ENCODE results near the gene N4BP2. TPM values are rescaled to one million over a fixed set of nuclear protein-coding genes. Genes with fewer than 3 reads are reported as not detected.

N4BP2 gene
- total and polyA plus RNA-seq, 2 donors from 2014 or later: 0.71 to 10.5 TPM

- TF ChIP-seq CTCF (IDR thresholded peaks at IDR 0.05; ENCODE audit: borderline replicate concordance, extremely low read depth, insufficient read depth): no peak
- Histone ChIP-seq H3K4me1 (ENCODE audit: control insufficient read depth in 2 of 3, insufficient read depth in 2 of 3, low read depth in 1 of 3, low read length in 3 of 3) (no peaks in the 10 kb centered on the region), H3K36me3 (ENCODE audit: control insufficient read depth in 2 of 3, insufficient read depth in 3 of 3, low read length in 3 of 3) (no peaks in the 10 kb centered on the region), H3K9me3 (ENCODE audit: control insufficient read depth in 2 of 3, insufficient read depth in 1 of 3, low read length in 3 of 3) (no peaks in the 10 kb centered on the region), H3K4me3 (ENCODE audit: low read length in 3 of 3) (no peak overlapping the region), H3K27me3 (ENCODE audit: control insufficient read depth, insufficient read depth, low read length) (no peaks in the 10 kb centered on the region), H3K27ac (ENCODE audit: low read depth in 2 of 2, low read length in 2 of 2) (no peak overlapping the region), H3K9ac (ENCODE audit: low read length in 3 of 3) (no peak overlapping the region)
- FAIRE-seq (no peak), DNase-seq (no peak)
- intact Hi-C loops (cut with DNase I): no loop called here
Measured at GRCh38 chr4:40187386-40187906, 130.8 kb downstream of the N4BP2 start.

- H3K36me3 ChIP-seq (ENCODE audit: control insufficient read depth in 2 of 3, insufficient read depth in 3 of 3, low read length in 3 of 3): no peaks in the 10 kb centered on the region
- FAIRE-seq (no peak), DNase-seq (no peak)
- no peak for TF ChIP-seq CTCF (IDR thresholded peaks at IDR 0.05; ENCODE audit: borderline replicate concordance, extremely low read depth, insufficient read depth)
- no peak overlapping the region for H3K9ac ChIP-seq (ENCODE audit: low read length in 3 of 3)
- H3K27me3 ChIP-seq (ENCODE audit: control insufficient read depth, insufficient read depth, low read length): no peaks in the 10 kb centered on the region
- H3K27ac ChIP-seq (ENCODE audit: low read depth in 2 of 2, low read length in 2 of 2): no peak overlapping the region
- H3K9me3 ChIP-seq (ENCODE audit: control insufficient read depth in 2 of 3, insufficient read depth in 1 of 3, low read length in 3 of 3): no peaks in the 10 kb centered on the region
- intact Hi-C loops (cut with DNase I): no loop called here
- H3K4me3 ChIP-seq (ENCODE audit: low read length in 3 of 3): no peak overlapping the region
- no peaks in the 10 kb centered on the region for H3K4me1 ChIP-seq (ENCODE audit: control insufficient read depth in 2 of 3, insufficient read depth in 2 of 3, low read depth in 1 of 3, low read length in 3 of 3)
Measured at GRCh38 chr4:40190019-40190418, 133.4 kb downstream of the N4BP2 start.

- Histone ChIP-seq H3K27ac (ENCODE audit: low read depth in 2 of 2, low read length in 2 of 2) (no peak overlapping the region), H3K36me3 (ENCODE audit: control insufficient read depth in 2 of 3, insufficient read depth in 3 of 3, low read length in 3 of 3) (no peaks in the 10 kb centered on the region), H3K4me3 (ENCODE audit: low read length in 3 of 3) (no peak overlapping the region), H3K4me1 (ENCODE audit: control insufficient read depth in 2 of 3, insufficient read depth in 2 of 3, low read depth in 1 of 3, low read length in 3 of 3) (no peaks in the 10 kb centered on the region), H3K27me3 (ENCODE audit: control insufficient read depth, insufficient read depth, low read length) (no peaks in the 10 kb centered on the region), H3K9ac (ENCODE audit: low read length in 3 of 3) (no peak overlapping the region), H3K9me3 (ENCODE audit: control insufficient read depth in 2 of 3, insufficient read depth in 1 of 3, low read length in 3 of 3) (no peaks in the 10 kb centered on the region)
- TF ChIP-seq CTCF (IDR thresholded peaks at IDR 0.05; ENCODE audit: borderline replicate concordance, extremely low read depth, insufficient read depth): no peak
- FAIRE-seq (no peak), DNase-seq (no peak)
- intact Hi-C loops (cut with DNase I): no loop called here
Measured at GRCh38 chr4:40190465-40190864, 133.8 kb downstream of the N4BP2 start.
